GM12892 (cell line): ENCODE results near the gene LIPE.

Source experiments
- DNase-seq: peaks from one replicate; pipeline ENCODE4 v3.0.0; 2011; ENCODE audit not compliant: insufficient read length
- FAIRE-seq: peaks from 2 replicates; lab custom pipeline; 2011; peaks lifted over from hg19 to GRCh38; lab: Jason Lieb, UNC
- POLR2A ChIP-seq: IDR thresholded peaks from 2 replicates; pipeline ENCODE4 v1.6.1; 2011; ENCODE audit warnings: low read depth, low read length, control low read depth
- POLR2AphosphoS5 ChIP-seq: IDR thresholded peaks from 2 replicates; pipeline ENCODE4 v1.6.1; 2011; ENCODE audit warnings: low read depth, low read length, control low read depth
- TAF1 ChIP-seq: IDR thresholded peaks from 2 replicates; pipeline ENCODE4 v1.6.1; 2011; ENCODE audit warnings: low read depth, mild to moderate bottlenecking, control low read depth, low read length, borderline replicate concordance

The LIPE gene

DNA sequence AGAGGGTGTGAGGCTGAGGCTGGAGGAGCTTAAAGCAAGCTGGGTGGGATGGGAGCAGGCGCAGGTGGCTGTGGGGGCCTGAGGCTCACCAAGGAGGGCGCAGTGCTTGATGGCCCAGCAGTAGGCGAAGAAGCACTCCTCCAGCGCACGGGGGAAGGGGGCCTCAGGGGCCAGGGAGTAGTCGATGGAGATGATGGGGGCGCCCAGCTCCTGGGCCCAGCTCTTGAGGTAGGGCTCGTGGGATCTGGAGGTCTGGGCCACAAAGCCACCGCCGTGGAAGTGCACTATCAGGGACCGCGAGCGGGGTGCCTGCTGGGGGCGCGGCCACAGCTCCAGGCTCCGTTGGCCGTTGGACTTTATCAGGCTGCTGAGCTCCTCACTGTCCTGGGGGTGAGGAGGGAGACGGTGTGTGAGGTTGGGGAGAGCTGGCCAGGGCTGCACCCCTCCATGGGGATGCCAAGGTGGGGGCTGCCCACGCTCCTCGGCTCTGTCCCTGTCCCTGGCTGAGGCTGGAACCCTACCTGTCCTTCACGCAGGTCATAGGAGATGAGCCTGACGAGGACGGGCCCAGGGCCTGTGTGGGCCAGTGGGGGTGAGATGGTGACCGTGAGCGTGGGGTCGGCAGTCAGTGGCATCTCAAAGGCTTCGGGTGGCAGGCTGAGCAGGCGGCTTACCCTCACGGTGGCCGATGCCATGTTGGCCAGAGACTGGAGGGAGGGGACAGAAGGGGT, 19.9 kb downstream of the LIPE start:
- DNase-seq (no peak), FAIRE-seq (no peak)
- TF ChIP-seq TAF1 (no peak), POLR2AphosphoS5 (no peak), POLR2A (no peak)

DNA sequence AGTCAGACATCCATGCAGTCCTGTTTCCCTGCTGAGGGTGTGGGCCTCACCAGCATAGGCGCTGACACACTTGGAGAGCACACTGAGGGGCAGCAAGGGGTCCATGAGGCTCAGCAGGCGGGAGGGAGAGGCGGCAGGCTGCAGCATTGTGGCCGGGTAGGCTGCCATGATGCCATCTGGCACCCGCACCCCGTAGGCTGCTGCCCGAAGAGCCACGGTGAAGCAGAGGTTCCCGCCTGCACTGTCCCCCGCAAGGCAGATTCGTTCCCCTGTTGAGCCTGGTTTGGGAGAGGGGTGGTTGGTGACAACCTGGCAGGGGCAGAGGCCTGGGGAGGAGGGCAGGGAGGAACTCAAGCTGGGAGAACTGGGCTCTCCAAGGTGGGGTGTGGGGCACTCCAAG, 21.1 kb downstream of the LIPE start:
- FAIRE-seq = no peak
- no peak for TF ChIP-seq TAF1
- no peak for TF ChIP-seq POLR2A
- no peak for TF ChIP-seq POLR2AphosphoS5
- no peak for DNase-seq

DNA sequence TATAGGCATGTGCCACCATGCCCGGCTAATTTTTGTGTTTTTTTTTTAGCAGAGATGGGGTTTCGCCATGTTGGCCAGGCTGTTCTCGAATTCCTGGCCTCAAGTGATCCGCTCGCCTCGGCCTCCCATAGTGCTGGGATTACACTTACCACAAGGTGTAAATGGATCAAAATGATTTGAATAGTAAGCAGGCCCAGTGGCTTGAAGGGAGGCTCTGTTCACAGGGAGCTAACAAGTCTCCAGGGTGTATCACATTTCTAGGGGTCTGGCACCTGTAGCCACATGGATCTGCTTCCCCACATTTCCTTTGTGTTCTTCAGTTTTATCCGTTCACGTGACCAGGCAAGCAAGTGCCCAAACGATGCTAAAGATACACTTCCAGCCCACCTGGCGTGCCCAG, 23.6 kb downstream of the LIPE start:
- FAIRE-seq = no peak
- DNase-seq = no peak
- TF ChIP-seq POLR2A (no peak), TAF1 (no peak), POLR2AphosphoS5 (no peak)

GRCh38 chr19:42402376-42403116, 24.6 kb downstream of the LIPE start:
- TF ChIP-seq POLR2AphosphoS5 = no peak
- no peak for TF ChIP-seq TAF1
- TF ChIP-seq POLR2A = no peak
- DNase-seq = no peak
- FAIRE-seq = no peak

DNA sequence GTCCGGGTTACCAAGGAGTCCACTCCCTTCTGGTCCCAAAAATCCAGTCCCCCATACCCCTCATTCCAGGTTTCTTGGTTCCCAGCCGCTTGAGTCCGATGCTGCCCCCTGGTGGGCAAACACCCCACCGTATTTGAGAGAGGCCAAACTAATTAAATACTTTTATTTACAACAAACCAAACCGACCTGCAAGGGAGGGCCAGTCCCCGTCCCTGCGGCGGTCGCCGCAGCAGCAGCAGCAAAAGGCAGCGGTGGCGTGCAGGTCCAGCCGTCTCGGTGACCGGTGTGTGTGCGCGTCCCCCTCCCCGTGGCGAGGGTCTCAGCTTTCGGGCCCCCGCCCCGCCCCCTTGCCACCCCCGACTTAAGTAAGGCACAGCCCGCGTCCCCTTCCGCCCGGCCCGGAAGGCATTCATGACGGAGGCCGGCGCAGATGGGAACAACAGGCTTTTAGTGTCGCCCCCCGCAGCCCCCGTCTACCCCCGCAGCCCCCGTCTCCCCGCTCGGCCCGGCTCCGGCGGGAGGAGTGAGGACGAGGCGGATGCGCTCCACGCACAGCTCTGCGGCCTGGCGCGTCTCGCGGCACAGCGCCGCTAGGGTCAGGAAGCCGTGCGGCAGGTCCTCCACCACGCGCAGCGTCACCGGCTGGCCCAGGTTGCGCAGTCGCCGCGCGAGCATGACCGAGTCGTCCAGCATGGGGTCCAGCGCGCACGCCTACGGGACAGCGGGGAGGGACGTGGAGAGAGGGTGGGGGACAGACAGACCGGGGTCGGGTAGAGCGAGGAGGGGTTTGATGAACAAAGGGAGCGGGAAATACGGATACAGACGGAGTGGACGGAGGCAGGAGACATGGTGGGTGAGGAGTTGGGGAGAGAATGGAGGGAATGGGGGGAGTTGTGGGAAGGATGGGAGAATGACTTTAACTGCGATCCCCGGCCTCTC, 25.6 kb downstream of the LIPE start:
- FAIRE-seq = peak; percentile 94
- TF ChIP-seq TAF1 (no peak), POLR2A (no peak; the same call in 1 of the 2 replicates)
- DNase-seq = peak; percentile 67

DNA sequence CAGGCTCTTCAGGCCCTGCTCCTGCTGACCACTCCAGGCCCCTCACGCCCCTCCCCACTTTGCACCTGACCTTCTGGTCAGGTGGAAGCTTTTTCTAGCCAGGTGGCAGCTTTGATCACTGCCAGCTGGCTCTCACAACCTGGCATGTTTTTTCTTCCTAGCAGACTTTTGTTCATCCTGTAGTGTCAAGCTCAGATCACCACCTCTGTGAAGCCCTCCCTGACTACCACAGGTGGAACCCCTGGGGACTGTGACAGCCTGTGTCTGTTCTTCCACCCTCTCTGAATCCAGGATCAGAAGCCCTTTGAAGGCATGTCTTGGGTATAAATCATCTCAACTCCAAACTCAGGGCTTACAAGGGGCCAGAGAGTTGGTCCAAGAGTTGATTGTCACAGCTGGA, 26.8 kb downstream of the LIPE start:
- FAIRE-seq = no peak

DNA sequence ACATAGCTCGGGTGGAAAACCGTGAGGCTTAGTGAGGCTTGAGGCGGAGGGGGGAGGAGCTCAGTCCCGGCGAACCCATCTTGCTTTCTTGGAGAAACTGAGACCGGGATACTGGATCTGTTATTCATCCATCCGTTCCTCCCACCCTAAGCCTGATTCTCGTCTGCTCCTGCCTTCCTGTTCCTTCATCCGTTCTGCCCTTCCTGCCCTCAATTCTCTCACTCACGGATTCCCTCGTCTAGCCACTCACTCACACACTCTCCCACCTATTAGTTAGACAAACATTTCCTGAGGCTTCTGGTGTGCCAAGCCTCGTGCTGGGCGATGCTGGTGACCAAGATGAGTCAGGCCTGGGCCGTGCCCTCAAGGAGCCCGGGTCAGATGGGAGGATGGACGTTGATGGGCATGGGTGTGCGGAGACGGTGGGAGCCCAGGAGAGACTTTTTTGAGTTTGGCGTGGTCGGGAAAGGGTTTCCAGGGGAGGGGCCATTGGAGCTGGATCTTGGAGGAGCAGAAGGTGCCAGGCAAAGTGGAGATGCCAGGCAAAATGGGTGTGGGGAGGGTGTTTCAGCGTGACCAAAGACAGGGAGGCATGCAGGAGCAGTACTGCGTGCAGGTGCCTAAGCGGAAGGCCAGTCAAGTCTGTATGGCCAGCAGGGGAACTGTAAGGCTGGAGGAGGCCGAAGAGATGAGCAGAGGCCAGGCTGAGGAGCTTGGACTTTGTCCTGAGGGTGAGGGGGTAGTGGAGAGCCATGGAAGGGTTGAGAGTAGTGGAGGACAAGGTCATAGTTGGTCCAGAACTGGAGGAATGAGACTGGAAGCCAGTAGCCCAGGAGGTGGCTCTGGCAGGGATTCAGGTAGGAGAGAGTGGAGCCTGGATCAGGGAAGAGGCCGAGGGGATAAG, 29.7 kb downstream of the LIPE start:
- DNase-seq (no peak), FAIRE-seq (peak; percentile 17)
- TF ChIP-seq TAF1 (no peak), POLR2AphosphoS5 (no peak), POLR2A (no peak)

More for the DNA sequence above, 26.8 kb downstream of the LIPE start:
- DNase-seq = no peak
- TF ChIP-seq POLR2AphosphoS5 (no peak), POLR2A (no peak), TAF1 (no peak)

- FAIRE-seq = peak; percentile 100
- TF ChIP-seq POLR2AphosphoS5 (peak; percentile 91), POLR2A (peak; percentile 93), TAF1 (0 out of 2 replicates have a peak, but pooled peaks have one; percentile 61)
- DNase-seq = peak; percentile 100
These were observed 30.6 kb downstream of the LIPE start for GRCh38 chr19:42396381-42397262.

DNA sequence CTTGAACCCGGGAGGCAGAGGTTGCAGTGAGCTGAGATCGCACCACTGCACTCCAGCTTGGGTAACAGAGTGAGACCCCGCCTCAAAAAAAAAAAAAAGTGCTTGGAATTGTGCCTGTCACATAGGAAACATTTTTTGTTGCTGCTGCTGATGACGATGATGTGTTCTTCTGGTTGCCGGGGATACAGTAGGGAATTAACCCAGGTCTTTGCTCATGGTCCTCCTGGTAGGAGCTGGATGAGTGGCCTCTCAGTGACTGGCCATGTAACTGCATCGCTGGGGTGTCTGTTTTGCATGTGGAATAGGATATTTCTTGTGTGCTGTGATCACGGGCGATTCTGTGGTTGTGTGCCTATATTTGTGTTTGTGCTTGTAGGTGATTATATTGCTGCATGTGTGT, 32.4 kb downstream of the LIPE start:
- FAIRE-seq = no peak
- TF ChIP-seq POLR2AphosphoS5 (no peak), POLR2A (no peak)
- no peak for DNase-seq
